IPS-NIHi11 (cell line): ENCODE measurements around the gene C15orf61.

ENCODE experiments used
- DNase-seq: peaks from one replicate; pipeline ENCODE4 v3.0.0; 2012; ENCODE audit warnings: mixed read lengths, low spot score

The C15orf61 gene

DNA sequence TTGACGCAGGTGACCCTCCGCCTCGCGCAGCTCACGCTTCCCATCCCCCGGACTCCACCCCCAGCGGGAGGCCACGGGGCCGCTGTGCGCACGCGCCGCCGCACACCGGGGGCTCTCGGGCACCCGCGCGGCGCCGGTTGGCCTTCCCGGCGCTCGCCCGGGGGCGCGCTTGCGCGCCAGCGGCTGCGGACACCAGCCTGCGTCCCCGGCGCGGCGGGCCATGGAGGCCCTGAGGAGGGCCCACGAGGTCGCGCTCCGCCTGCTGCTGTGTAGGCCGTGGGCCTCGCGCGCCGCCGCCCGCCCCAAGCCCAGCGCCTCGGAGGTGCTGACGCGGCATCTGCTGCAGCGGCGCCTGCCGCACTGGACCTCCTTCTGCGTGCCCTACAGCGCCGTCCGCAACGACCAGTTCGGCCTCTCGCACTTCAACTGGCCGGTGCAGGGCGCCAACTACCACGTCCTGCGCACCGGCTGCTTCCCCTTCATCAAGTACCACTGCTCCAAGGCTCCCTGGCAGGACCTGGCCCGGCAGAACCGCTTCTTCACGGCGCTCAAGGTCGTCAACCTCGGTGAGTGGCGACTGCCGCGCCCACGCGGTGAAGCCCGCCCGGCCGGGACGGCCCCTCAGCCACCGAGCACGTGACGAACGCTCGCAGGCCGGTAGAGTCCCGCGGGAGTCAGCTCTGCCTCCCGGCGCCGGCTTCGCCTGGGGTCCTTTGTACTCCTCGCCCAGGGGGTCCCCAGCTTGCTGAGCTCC is at the start of gene C15orf61:
Gene C15orf61 (plus strand): TSS at position 103 of the 754 bp plus-strand sequence. CDS start 118 bp downstream, at position 221.
- DNase-seq: peak; percentile 89

DNA sequence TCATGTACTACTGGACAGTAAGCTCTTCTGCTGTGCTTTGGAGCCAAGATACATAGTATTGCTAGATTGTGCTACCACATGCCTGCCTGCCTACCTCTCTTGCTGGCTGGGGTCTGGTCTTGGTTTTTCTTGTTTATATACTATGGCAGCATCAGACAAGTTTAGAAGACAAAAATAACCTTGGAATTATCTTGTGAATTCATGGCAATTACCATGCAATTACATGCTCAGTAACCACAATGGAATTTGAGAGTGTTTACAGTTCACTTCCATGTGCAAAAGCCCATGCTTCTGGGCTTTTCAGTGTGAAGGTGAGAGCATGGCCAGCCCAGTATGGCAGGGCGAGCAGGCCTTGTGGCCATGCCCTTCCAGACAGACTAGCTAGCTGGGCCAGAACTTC is 48.0 kb upstream of the C15orf61 start:
- no peak for DNase-seq

DNA sequence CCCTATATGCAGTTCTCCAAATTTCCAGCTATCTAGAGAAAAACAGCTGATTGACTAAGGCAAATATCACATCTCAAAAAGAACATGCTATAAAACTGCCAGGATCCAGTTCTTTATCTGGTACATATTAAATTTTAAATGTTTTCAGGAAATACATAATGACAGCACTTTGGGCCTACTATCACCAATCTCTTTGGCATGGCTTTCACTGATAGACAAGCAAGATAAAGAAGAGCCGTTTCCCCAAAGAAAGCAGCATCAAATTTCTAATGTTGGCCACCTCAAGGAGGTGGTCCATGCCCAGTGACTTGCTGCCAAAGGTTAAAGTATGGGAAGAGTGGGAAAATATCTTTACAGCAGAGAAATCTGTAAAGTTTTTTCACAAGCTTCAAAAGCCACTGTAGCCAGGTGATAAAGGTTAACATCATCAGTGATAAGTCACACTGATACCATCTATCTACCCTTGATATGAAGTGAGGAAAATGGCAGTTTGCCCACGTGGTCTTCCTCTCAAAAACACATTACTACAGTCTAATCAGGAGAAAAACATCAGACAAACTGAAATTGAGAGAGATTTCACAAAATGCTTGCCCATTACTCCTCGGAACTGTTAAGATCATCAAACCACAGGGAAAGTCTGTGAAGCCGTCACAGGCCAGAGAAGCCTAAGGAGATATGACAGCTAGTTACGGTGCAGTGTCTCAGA is 46.4 kb upstream of the C15orf61 start:
- DNase-seq: no peak

DNA sequence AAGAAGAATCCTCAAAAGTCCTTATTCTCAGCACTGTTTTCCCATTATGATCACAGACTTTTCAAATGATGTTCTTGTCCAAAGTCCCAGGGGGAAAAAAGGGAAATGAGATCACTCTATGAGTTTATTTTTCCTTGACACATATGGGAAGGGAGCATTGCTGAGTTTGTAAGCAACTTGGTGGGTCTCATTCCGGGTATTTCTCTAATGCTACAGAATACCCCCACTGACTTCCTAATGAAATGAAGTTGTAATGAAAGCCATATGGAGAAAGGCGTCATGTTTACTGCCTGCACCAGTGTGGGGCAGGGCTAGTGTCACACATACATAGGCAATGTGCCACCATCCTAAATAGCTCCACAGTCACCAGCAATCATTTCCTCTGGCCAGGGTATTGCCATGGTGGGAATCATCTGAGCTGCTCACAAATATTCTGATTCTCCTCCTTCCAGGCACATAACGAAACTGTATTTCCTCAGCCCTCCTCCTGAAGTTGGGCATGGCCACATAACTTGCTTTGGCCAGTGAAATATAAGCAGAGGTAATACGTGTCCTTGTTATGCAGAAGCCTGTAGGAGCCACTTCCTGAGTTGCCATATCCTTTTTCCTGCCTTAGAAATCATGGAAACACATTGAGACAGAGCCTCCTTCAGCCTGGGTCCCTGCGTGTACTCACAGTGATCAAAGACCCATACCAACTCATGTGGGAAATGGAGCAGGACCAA is 41.0 kb upstream of the C15orf61 start:
- DNase-seq: no peak

DNA sequence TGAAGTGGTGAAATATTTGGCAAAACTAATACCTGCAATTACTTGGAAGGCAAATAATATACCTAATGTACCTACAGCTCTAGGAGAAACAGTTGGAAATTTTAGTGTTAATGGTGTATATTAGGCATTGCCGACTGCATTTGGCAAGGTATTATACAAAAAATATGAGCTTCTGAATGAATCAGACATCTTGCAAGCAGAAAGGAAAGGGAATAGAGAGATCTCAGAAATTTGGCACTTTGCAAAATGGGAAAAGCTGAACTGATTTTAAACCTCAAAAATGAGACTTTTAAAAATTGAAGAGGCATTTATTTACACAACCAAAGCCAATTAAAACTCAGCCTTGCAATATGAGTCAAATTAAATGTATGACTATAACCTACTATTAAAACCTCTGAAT is 40.2 kb upstream of the C15orf61 start:
- no peak for DNase-seq

DNA sequence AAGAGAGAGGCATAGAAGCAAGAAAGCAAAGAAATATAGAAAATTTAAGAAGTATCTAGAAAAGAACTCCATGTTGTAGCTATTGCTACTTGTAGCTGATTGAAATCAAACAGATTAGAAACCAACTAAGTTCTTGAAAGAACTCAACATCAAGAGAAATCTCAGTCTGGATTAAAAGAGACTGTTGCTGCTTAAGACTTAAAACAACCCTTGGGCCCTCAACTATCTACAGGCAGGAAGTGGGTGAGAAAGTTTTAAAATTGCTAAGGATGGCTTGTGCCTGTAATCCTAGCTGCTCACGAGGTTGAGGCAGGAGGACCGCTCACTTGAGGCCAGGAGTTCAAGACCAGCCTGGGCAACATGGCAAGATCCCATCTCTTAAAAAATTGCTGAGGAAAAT is 39.3 kb upstream of the C15orf61 start:
- no peak for DNase-seq

DNA sequence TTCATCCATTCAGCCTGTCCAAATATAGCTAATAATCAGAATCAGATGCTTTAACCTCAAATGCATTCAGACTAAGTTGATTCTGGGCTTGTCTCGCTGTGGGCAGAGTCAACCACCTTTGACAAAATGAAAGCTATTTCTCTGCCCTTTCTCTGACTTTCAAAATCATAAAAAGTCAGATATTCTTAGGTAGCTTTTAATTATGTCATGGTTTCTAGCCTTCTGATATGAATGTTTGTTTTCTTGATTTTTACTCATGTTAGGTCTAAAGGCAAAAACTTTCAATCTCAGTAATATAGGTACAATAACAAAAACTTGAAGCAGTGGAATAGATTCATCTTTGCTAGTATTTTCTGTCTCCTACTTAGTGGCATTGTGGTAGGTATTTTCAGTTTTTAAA is 25.3 kb upstream of the C15orf61 start:
- DNase-seq: no peak

DNA sequence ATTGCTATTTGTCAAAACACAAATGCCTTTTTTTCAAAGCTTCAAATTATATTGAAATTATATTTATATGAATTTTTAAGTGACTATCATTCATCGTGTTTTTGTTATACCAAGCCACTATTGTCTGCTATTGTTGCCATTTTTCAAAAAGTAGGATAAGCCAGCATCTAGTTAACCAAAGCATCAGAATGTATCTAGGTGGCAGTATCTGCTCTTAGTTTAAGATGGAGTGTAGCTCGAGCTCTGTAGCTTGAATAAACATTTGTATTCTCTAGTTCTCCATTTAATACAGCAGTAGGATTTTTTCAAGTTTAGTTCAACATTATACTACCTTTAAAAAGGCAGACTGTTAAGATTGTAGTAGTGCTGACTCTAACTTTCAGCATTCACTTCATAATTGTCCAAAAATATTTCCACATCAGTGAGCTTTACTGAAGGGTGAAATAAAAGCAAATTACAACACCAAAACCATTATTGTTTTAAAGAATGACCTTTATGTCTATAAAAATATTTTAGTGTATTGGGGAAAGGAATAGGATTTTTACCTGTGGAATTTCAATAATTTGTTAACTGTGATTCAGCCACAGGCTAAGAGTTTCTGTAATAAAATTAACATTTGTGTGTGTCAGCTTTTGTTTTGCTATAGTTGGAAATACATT is 19.6 kb upstream of the C15orf61 start:
- no peak for DNase-seq

DNA sequence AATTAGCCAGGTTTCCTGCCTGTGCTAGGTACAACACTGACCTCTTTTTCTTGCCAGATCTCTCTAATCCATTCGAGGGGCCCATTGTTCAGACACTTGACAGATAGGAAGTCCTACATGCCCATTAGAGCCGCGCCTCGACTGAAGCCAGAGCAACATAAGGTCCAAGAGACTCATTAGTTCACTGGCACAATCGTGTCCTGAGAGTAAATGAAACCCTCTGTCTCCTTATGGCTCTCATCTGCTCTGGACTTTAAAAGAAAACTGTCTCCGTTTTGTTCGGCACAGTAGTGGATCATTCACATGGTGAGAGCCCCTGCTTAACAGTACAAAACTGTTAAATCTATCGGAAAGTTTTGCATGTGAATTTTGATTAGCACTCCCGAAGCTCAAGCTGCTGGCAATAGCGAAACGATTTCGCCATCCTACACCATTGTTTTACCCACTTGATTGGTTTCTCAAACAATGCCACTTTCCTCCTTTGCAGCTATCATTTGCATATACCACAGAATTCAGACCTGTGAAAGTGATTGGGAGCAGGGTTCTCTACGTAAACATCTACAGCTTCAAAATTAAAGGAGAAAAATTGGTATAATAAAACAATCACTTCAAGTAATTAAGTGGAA is 19.0 kb upstream of the C15orf61 start:
- no peak for DNase-seq

DNA sequence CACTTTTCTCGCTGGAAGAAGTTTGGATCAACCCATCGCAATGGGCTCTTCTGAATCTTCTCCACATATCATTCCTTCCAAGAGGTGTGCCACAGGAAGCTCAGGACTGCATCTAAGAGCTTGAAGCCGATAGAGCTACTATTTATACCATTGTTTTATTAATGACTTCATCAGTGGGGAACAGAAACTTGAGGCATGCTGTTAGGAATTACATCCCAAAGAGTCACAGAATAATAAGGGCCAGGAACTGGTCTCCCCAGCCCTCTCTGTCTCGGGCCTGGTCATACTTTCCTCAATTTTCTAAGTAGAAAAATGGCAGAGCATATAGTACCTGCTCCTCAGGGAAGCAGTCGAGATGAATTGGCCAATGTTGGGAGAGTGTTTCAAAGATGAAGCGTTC is 16.9 kb upstream of the C15orf61 start:
- no peak for DNase-seq

DNA sequence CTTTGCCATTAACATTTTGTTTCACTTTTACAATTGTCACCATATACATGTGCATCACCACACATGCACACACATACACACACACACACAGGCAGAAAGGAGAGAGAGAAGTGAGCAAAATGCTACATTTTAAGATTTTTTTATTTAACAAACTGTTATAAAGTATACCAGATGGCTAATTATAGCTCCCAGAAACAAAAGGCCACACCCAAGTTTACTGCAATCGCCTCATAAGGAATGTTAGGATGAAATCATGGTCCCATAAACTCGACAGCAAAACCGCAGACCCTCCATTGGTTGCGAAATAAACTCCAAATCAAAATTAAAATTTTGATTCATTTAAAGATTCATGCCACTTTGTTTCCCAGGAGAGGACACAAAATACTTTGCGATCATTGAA is 16.1 kb upstream of the C15orf61 start:
- no peak for DNase-seq

DNA sequence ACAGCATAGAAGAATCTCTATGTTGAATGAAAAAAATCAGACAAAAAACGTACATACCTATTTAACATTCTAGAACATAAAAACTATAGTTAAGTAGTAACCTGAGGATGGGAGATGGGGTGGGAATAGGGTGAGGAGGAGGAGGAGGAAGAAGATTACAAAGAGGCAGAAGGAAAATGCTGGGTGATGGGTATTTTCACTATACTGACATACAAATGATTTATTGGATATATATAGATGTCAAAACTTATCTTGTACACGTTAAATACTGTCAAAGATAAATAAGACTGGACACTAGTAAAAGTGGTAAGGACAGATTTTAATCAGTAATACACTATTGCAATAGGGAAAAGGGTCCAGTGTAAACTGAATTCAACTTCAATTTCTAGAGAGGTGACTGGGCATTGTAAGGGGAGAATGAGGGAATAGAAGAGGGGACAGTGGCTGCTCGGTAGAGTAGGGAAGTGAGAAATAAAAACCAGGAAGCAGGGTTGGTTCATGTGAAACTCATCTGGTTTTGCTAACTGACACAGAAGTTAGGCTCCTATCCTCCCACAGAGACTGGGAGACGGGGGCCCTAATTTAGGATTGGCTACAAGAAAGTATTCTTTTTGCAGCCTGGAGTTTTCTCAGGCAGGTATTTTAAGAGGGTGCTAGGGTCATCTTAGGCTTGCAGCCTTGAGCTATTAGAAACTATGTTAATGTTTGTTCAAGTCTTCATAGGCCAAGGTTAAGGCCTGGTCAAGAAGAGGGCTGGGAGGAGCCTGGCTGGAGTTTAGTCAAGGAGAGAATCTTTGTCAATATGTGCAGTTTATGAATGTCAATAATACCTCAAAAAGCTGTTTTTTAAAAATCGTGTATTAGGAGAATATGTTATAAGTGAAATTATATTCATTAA is 15.0 kb upstream of the C15orf61 start:
- no peak for DNase-seq

DNA sequence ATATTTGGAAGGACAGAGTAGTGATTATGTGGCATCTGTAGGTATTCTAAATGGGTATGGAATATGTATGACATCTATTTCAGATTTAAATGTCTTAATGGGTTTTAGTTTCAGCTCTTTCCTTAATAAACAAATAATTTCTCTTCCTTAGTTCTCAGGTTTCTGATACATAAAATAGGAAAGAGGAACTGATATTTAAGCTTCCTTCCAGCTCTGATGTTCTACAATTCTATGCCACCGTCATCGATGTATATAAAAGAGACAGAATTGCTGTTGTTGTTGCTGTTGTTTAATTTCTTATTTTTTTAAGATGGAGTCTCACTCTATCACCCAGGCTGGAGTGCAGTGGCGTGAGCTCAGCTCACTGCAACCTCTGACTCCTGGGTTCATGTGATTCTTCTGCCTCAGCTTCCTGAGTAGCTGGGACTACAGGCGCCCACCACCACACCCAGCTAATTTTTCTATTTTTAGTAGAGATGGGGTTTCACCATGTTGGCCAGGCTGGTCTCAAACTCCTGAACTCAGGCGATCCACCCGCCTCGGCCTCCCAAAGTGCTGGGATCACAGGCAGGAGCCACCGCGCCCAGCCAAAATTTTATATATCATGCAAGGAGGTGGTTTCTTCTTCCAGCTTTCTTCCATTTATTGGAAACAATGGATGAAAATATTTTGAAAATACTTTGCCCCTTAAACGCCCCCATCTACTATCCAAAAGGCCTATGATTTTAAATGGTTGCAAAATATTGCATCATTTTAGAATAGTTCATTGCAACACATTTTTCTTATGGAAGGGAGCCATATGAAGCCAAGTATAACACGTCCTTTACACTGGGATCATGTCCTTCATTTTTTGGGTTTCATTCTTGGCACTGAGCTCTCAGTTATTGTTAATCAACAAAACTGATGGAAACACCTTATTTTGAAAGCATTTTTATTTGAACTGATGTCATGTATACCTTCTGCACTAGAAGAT is 13.9 kb upstream of the C15orf61 start:
- DNase-seq: no peak

DNA sequence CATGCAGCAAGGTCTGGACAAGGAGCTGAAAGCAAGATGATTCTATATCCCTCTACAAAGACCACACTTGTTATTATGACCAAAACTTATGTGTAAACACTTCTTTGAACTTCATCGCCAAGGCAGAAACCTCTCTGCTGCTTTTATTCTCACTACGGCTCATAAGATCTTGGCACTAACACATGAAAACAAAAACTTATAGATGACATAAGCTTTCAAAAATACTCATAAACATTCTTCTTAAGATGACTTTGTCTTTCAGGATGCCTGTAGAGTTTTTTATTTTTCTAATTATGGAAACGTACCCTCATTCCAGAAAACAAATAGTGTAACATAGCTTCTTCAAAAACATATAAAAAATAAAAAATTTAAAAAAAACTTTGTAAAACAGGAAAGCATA is 12.5 kb upstream of the C15orf61 start:
- no peak for DNase-seq

DNA sequence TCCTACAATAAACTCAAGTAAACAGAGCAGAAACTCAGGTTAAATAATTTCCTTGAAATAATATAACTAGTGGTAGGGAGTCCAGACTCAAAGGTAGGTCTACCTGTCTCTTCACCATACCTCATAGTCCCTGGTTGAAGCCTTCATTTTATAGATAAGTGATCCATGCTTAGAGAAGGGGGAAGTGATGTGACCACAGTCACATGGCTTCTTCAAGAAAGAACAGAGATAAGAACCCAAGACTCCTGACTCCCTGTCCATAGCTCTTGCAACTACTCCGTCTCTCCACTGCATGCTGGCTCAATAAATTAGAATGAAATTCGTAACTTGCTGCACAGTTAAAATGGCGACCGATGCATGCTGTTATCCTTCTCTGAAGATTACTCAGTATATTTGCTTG is 11.0 kb upstream of the C15orf61 start:
- no peak for DNase-seq

DNA sequence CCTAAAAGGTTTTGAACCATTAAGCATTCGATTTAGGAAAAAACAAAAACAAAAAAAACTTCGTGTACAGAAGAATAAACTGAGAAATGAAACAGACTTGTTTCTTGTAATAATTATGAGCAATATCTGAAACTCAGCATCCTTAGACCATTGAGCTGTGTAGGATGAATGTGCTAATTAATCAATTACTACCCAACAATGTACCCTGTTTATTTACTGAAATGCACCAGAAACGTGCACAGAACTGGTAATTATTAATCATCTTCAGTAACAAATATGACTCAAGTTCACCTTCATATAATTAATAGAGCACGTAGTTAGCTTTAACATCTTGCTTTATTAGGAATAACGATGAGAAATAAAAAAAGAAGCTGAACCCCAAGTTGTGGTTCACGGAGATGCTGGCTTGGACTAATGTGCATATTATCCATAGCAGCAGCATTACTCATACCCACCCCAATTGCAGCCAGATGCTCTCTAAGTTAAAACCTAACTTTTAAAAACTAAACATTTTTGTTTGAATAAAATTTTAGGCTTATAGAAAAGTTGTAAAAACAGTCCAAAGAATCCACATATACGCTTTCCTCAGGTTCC is 10.2 kb upstream of the C15orf61 start:
- no peak for DNase-seq

DNA sequence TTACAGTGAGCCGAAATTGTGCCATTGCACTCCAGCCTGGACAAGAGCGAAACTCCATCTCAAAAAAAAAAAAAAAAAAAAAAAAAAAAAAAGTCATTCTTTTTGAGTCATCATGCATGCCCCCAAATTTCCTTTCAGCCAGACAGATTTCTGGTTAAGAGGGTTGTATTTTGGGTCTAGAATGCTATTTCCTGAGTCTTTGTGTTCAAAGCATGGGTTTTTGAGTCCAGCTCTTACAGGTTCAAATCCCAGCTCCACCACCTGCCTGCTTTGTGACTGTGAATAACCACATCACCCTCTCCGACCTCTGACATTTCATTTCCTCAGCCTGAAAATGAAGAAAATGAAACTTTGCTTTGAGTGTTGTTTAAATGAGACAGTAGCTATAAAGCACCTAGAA is 9.3 kb upstream of the C15orf61 start:
- no peak for DNase-seq

DNA sequence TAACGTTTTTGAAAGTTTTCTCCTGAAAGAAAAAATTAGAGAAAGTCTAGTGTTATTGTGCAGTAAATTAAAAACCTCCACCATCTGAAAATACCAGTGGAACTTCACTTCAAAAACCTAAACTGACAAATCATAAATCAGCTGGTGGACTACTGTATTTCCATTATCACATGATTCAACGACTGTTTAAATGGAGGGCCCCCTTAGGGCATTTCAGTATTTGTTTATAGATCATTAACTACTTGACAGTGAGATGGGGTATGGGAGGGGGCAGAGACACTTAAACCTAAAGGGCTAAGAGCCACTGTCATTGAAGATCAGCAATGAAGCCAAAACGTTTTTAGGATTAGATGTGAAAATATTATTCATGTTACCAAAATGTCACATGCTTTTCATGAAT is 8.8 kb upstream of the C15orf61 start:
- DNase-seq: no peak

DNA sequence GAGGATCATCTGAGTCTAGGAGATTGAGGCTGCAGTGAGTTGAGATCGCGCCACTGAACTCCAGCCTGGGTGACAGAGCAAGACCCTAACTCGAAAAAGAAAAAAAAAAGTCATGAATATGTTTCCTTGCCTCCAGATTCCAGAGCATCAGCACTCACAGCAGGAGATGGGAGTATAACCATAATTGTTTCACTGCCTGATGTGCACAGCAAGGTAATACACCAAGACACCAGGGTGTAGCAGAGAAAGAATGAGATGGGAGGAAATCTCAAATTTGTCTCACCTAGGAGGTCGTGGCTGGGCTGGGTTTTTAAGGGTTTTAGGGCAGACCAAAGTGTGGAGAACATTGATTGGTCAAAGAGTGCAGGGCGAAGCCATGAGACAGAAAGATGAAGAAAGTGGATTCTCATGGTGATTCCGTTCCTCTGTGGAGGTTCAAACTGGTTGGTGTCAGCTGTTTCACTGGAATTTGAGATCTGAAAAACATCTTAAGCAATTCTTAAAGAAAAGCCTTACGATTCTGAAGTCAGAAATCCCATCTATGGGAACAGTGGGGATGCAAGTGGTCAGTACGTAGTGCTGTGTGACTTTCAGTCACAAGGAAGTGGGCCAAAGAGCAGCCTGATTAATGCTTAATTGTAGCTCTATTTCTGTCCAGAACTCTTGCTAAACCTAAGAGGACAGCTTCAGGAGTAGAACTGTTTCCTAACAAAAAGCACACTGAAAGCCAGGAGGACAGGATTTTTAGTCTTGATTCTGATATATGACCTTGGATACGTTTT is 7.8 kb upstream of the C15orf61 start:
- no peak for DNase-seq
